HepG2 (cell line): ENCODE results near the gene PCSK2. TPM values are rescaled to one million over a fixed set of nuclear protein-coding genes. Genes with fewer than 3 reads are reported as not detected.

Experiments used
- ATAC-seq: fragments of 200-7000 bp; cut with Tn5 transposase; 3 replicates; pipeline ENCODE4 v1.9.1; 2020; ENCODE audit warnings: mild to moderate bottlenecking, moderate library complexity
- BruUV-seq: library from RNA; stranded (reverse); fragments of 400-500 nt; replicated peaks from 2 replicates; lab custom pipeline; 2021; lab: Mats Ljungman, UMichigan
- CTCF ChIA-PET: fragments of 300-600 bp; formaldehyde crosslinking; extraction: SDS; loops from one replicate; lab custom pipeline; 2021; ENCODE audit warnings: low total read pairs, inconsistent platforms, low intra/inter-chr PET ratio; lab: Yijun Ruan, JAX
- POLR2A ChIA-PET: fragments of 350-600 bp; sonication (Branson Sonifier 250); formaldehyde crosslinking; loops from one replicate; lab custom pipeline; 2020; ENCODE audit warnings: antibody characterized with exemption, inconsistent platforms; lab: Yijun Ruan, JAX
- DNase-seq: peaks from one replicate; pipeline ENCODE4 v3.0.0-alpha.2; 2015; ENCODE audit warnings: low spot score
- FAIRE-seq: peaks from 3 replicates; lab custom pipeline; 2011; peaks lifted over from hg19 to GRCh38; lab: Jason Lieb, UNC
- H2AFZ ChIP-seq: one replicate; pipeline ENCODE4 v1.6.1; 2011; ENCODE audit warnings: low read length, inconsistent platforms
- H3K27ac ChIP-seq: fragments of 300-600 bp; 3 replicates; pipeline ENCODE4 v1.8.0; 2011; ENCODE audit warnings: mixed run types, mild to moderate bottlenecking, mixed read lengths, low read length, inconsistent platforms; ENCODE audit not compliant: insufficient read depth; ENCODE audit errors: extremely low read length
- H3K27me3 ChIP-seq, 2 experiments: fragments of 200-600 bp in 1 of 2; 2 replicates in 1 of 2; 3 replicates in 1 of 2; pipeline versions ENCODE4 v1.6.0 to v1.8.0; 2011; ENCODE audit warnings: low read length in 2 of 2, mild to moderate bottlenecking in 2 of 2, moderate library complexity in 2 of 2, inconsistent platforms in 1 of 2; ENCODE audit not compliant: insufficient read depth in 2 of 2, control insufficient read depth in 1 of 2
- H3K36me3 ChIP-seq, 2 experiments: fragments of 200-600 bp in 1 of 2; replicated peaks in 1 of 2; 2 replicates in 1 of 2; 3 replicates in 1 of 2; pipeline versions ENCODE4 v1.5.1 to v1.8.0; 2011; ENCODE audit warnings: low read length in 2 of 2, inconsistent platforms in 1 of 2; ENCODE audit not compliant: insufficient read depth in 2 of 2, control insufficient read depth in 1 of 2
- H3K4me1 ChIP-seq: 2 replicates; pipeline ENCODE4 v1.5.1; 2012; ENCODE audit warnings: low read length, inconsistent platforms; ENCODE audit not compliant: insufficient read depth
- H3K4me2 ChIP-seq: 2 replicates; pipeline ENCODE4 v1.6.0; 2011; ENCODE audit warnings: low read depth, low read length, inconsistent platforms
- H3K4me3 ChIP-seq, 3 experiments: fragments of 200-600 bp in 1 of 3; sonication (generic), shearing (Covaris generic) in 1 of 3; replicated peaks in 1 of 3; 2 replicates each; pipeline ENCODE4 v1.5.1; 2011 to 2016; ENCODE audit warnings: low read length in 3 of 3, inconsistent platforms in 2 of 3, low read depth in 2 of 3, mild to moderate bottlenecking in 2 of 3, control low read depth in 1 of 3, mixed read lengths in 1 of 3; ENCODE audit not compliant: insufficient read depth in 1 of 3
- H3K79me2 ChIP-seq: one replicate; pipeline ENCODE4 v1.6.1; 2011; ENCODE audit warnings: low read length, inconsistent platforms; ENCODE audit not compliant: insufficient read depth
- H3K9ac ChIP-seq: 2 replicates; pipeline ENCODE4 v1.6.0; 2011; ENCODE audit warnings: mild to moderate bottlenecking, low read depth, low read length, inconsistent platforms; ENCODE audit not compliant: insufficient read depth
- H3K9me3 ChIP-seq: 2 replicates; pipeline ENCODE4 v1.5.1; 2012; ENCODE audit warnings: mild to moderate bottlenecking, low read length
- H4K20me1 ChIP-seq: 2 replicates; pipeline ENCODE4 v1.6.0; 2011; ENCODE audit warnings: inconsistent platforms, mild to moderate bottlenecking, low read length, moderate library complexity; ENCODE audit not compliant: insufficient read depth
- GRHL1 ChIP-seq: sonication (generic); formaldehyde crosslinking; conservative IDR thresholded peaks from 2 replicates; pipeline ENCODE4 v1.8.0; 2022; ENCODE audit warnings: missing genetic modification reagents
- NBN ChIP-seq: fragments of 450-650 bp; conservative IDR thresholded peaks from 2 replicates; pipeline ENCODE4 v1.6.1; 2017
- PLRG1 ChIP-seq: fragments of 450-650 bp; conservative IDR thresholded peaks from 2 replicates; pipeline ENCODE4 v1.6.1; 2016
- SRY ChIP-seq: sonication (generic); formaldehyde crosslinking; IDR thresholded peaks from 2 replicates; pipeline ENCODE4 v1.8.0; 2022; ENCODE audit warnings: mild to moderate bottlenecking, missing genetic modification reagents
- TBL1XR1 ChIP-seq: fragments of 150-350 bp; IDR thresholded peaks from 2 replicates; pipeline ENCODE4 v1.6.1; 2014; ENCODE audit warnings: borderline replicate concordance, low read length; ENCODE audit not compliant: partially characterized antibody
- ZNF569 ChIP-seq: sonication (generic); formaldehyde crosslinking; IDR thresholded peaks from 2 replicates; pipeline ENCODE4 v1.5.0; 2020; ENCODE audit warnings: mild to moderate bottlenecking, missing genetic modification reagents, moderate library complexity, borderline replicate concordance
- in situ Hi-C: cut with HindIII; loops from 2 replicates; pipeline ENCODE4 v1.10.0; 2017; ENCODE audit warnings: low pct_unique_long_range_greater_than_20kb; ENCODE audit not compliant: extremely low pct_ligation_motif_present
- intact Hi-C: fragments of 100-400 bp; cut with micrococcal nuclease; formaldehyde crosslinking; loops from one replicate; pipeline ENCODE4 v1.10.0; 2022; ENCODE audit not compliant: unreplicated experiment
- polyA plus RNA-seq, 8 experiments: library from polyadenylated mRNA; depleted of rRNA in 3 of 8; stranded (reverse) in 7 of 8; unstranded in 1 of 8; fragments of >200 nt; fragmentation: Illumina TruSeq in 4 of 8; extraction: Trizol in 4 of 8; gene quantifications; 2 replicates each; pipeline versions ENCODE4 v1.2.1 to v1.2.3, GENCODE V29; 2011 to 2016; ENCODE audit warnings: low read depth in 4 of 8, missing spikeins in 1 of 8, mixed read lengths in 1 of 8; ENCODE audit not compliant: insufficient read depth in 1 of 8
- total RNA-seq, 5 experiments: library from RNA; depleted of rRNA; stranded (reverse); fragments of >200 nt; fragmentation: Illumina TruSeq; extraction: Trizol; gene quantifications; 2 replicates each; pipeline ENCODE4 v1.2.3, GENCODE V29; 2016; ENCODE audit warnings: low read depth in 1 of 5
- TF ChIP-seq, protein P1 (sequence below): sonication (generic); formaldehyde crosslinking; IDR thresholded peaks from 2 replicates; pipeline ENCODE4 v1.4.0; 2020; ENCODE audit warnings: missing genetic modification reagents
- TF ChIP-seq, protein P2 (sequence below): IDR thresholded peaks from 2 replicates; pipeline ENCODE4 v1.6.1; 2012; ENCODE audit warnings: inconsistent platforms
- TF ChIP-seq, protein P3 (sequence below): sonication (generic); formaldehyde crosslinking; IDR thresholded peaks from 2 replicates; pipeline ENCODE4 v1.8.0; 2022; ENCODE audit warnings: missing genetic modification reagents, low read depth, mild to moderate bottlenecking, borderline replicate concordance

The PCSK2 gene
- total and polyA plus RNA-seq, 2 of the 13 experiments (the other 11 are each of a cell fraction or from before 2014, with no cell fraction given): not detected

DNA sequence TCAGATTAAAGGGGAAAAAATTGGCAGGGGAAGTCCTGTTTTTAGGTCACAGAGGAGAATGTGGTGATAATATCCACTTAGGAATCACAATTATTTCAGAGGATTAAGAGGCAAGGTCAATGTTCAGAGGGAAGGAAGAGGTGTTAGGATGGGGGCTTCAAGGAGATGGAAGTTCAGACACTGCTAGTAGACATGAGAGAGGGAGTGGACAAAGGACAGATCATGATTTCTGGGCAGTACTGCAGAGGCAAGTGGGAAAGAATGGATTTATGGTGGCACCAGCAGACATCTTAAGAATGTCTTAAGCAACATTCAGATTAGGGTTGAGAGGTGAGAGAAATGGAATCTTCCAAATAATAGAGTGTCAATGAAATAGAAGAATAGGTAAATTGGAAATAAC lies 9.9 kb downstream of the PCSK2 start:
- H3K27me3 ChIP-seq: no peaks in the 10 kb centered on the region
- no peaks in the 10 kb centered on the region for H3K9me3 ChIP-seq
- no peak for FAIRE-seq
- no TSS peak for BruUV-seq
- TF ChIP-seq, protein P1, sequence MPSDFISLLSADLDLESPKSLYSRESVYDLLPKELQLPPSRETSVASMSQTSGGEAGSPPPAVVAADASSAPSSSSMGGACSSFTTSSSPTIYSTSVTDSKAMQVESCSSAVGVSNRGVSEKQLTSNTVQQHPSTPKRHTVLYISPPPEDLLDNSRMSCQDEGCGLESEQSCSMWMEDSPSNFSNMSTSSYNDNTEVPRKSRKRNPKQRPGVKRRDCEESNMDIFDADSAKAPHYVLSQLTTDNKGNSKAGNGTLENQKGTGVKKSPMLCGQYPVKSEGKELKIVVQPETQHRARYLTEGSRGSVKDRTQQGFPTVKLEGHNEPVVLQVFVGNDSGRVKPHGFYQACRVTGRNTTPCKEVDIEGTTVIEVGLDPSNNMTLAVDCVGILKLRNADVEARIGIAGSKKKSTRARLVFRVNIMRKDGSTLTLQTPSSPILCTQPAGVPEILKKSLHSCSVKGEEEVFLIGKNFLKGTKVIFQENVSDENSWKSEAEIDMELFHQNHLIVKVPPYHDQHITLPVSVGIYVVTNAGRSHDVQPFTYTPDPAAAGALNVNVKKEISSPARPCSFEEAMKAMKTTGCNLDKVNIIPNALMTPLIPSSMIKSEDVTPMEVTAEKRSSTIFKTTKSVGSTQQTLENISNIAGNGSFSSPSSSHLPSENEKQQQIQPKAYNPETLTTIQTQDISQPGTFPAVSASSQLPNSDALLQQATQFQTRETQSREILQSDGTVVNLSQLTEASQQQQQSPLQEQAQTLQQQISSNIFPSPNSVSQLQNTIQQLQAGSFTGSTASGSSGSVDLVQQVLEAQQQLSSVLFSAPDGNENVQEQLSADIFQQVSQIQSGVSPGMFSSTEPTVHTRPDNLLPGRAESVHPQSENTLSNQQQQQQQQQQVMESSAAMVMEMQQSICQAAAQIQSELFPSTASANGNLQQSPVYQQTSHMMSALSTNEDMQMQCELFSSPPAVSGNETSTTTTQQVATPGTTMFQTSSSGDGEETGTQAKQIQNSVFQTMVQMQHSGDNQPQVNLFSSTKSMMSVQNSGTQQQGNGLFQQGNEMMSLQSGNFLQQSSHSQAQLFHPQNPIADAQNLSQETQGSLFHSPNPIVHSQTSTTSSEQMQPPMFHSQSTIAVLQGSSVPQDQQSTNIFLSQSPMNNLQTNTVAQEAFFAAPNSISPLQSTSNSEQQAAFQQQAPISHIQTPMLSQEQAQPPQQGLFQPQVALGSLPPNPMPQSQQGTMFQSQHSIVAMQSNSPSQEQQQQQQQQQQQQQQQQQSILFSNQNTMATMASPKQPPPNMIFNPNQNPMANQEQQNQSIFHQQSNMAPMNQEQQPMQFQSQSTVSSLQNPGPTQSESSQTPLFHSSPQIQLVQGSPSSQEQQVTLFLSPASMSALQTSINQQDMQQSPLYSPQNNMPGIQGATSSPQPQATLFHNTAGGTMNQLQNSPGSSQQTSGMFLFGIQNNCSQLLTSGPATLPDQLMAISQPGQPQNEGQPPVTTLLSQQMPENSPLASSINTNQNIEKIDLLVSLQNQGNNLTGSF: no peak
- 0 out of 2 replicates have a peak, but pooled peaks have one; percentile 61 for TF ChIP-seq PLRG1
- TF ChIP-seq, protein P2, sequence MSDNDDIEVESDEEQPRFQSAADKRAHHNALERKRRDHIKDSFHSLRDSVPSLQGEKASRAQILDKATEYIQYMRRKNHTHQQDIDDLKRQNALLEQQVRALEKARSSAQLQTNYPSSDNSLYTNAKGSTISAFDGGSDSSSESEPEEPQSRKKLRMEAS: no peak
- no peak for TF ChIP-seq ZNF569 (CRISPR knock-in tag)
- TF ChIP-seq NBN: peak; percentile 75; the same call in 1 of the 2 replicates
- no peak for TF ChIP-seq SRY (CRISPR knock-in tag)
- TF ChIP-seq, protein P3, sequence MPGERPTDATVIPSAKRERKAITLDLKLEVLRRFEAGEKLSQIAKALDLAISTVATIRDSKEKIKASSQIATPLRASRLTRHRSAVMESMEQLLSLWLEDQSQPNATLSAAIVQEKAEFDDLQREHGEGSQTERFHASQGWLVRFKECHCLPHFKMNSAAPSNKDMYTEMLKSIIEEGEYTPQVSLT (CRISPR knock-in tag): no peak
- TF ChIP-seq TBL1XR1: no peak
- TF ChIP-seq GRHL1 (CRISPR knock-in tag): no peak
- ChIA-PET CTCF (no interaction called here), POLR2A (no interaction called here)
- H2AFZ ChIP-seq: no peak overlapping the region
- H3K4me1 ChIP-seq: no peaks in the 10 kb centered on the region
- no peaks in the 10 kb centered on the region for H3K36me3 ChIP-seq
- no peak overlapping the region for H3K27ac ChIP-seq
- intact Hi-C loops (no loop called here), in situ Hi-C loops (no loop called here)
- H3K79me2 ChIP-seq: no peaks in the 10 kb centered on the region
- no peak for DNase-seq
- ATAC-seq: no peak
- H4K20me1 ChIP-seq: no peaks in the 10 kb centered on the region
- H3K4me3 ChIP-seq: no peak overlapping the region
- no peak overlapping the region for H3K4me2 ChIP-seq
- no peak overlapping the region for H3K9ac ChIP-seq
